ENCODE results near the gene POLR2J.

Gene POLR2J

DNA sequence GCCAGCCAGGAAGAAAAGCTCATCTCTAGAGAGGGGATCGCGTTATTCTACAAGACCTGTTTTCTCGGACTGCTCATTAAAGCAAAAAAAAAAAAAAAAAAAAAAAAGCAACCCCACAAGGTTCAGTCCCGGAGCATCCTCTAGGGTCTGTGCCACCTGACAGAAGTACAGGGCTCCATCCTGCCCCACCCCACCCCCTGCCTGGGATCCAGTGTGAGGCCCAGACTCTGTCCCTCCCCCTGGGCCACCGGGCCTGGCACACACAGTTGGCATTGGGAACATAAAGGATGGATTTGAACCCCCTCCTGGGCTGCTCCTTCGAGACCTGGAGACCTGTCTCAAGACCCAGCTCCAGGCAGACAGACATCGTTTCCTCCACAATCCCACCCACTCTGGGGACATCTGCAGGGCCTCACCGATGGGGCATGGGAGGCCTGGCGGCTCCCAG lies 44.7 kb downstream of the POLR2J start:
- peak overlapping the region; percentile 91 for H3K4me3 ChIP-seq (ENCODE audit: low read depth, low read length)
- no peak overlapping the region for H3K14ac ChIP-seq (ENCODE audit: low read length)
- H2AFZ ChIP-seq (ENCODE audit: insufficient read depth, low read length, poor library complexity), result peak overlapping the region; percentile 69
- no peak overlapping the region for H2BK12ac ChIP-seq (ENCODE audit: low read length)
- H4K8ac ChIP-seq (ENCODE audit: low read depth, low read length), result no peak overlapping the region
- H4K91ac ChIP-seq (ENCODE audit: low read depth, low read length), result peak overlapping the region; percentile 82
- peak overlapping the region; percentile 57 for H3K4me2 ChIP-seq (ENCODE audit: low read length)
- H3K4me1 ChIP-seq (ENCODE audit: control insufficient read depth in 1 of 2, insufficient read depth in 2 of 2, low read length in 2 of 2), result peaks cover 12 to 19% of the 10 kb centered on the region in 2 experiments
- no peak overlapping the region for H3K23ac ChIP-seq (ENCODE audit: low read length)
- peaks cover 6% of the 10 kb centered on the region for H3K79me2 ChIP-seq (ENCODE audit: control insufficient read depth, insufficient read depth, low read length, poor library complexity)
- H3K9ac ChIP-seq (ENCODE audit: low read length), result peak overlapping the region; percentile 86
- peaks cover 8% of the 10 kb centered on the region for H3K79me1 ChIP-seq (ENCODE audit: low read length)
- H2BK5ac ChIP-seq (ENCODE audit: low read depth, low read length, poor library complexity), result no peak overlapping the region
- H3K27me3 ChIP-seq (ENCODE audit: insufficient read depth, low read length), result no peaks in the 10 kb centered on the region
- H3K27ac ChIP-seq (ENCODE audit: low read depth, low read length), result no peak overlapping the region
- H4K12ac ChIP-seq (ENCODE audit: low read depth, low read length), result peak overlapping the region; percentile 71
- no peak overlapping the region for H3K4ac ChIP-seq (ENCODE audit: low read depth, low read length)
- H3K9me3 ChIP-seq (ENCODE audit: insufficient read depth, low read depth, low read length), result peaks cover 3% of the 10 kb centered on the region
- no peak for DNase-seq
- H3K36me3 ChIP-seq (ENCODE audit: control insufficient read depth in 1 of 2, insufficient read depth in 2 of 2, low read length in 2 of 2), result peaks cover 11 to 13% of the 10 kb centered on the region in 2 experiments
- WGBS (ENCODE audit: extremely low coverage, insufficient coverage, insufficient read length), result no CpG with 5 or more reads among the region's 9 CpGs
- H2BK120ac ChIP-seq (ENCODE audit: insufficient read depth, low read length, poor library complexity), result no peak overlapping the region
- H3K18ac ChIP-seq (ENCODE audit: low read length), result no peak overlapping the region
- H2AK5ac ChIP-seq (ENCODE audit: low read length), result no peak overlapping the region

DNA sequence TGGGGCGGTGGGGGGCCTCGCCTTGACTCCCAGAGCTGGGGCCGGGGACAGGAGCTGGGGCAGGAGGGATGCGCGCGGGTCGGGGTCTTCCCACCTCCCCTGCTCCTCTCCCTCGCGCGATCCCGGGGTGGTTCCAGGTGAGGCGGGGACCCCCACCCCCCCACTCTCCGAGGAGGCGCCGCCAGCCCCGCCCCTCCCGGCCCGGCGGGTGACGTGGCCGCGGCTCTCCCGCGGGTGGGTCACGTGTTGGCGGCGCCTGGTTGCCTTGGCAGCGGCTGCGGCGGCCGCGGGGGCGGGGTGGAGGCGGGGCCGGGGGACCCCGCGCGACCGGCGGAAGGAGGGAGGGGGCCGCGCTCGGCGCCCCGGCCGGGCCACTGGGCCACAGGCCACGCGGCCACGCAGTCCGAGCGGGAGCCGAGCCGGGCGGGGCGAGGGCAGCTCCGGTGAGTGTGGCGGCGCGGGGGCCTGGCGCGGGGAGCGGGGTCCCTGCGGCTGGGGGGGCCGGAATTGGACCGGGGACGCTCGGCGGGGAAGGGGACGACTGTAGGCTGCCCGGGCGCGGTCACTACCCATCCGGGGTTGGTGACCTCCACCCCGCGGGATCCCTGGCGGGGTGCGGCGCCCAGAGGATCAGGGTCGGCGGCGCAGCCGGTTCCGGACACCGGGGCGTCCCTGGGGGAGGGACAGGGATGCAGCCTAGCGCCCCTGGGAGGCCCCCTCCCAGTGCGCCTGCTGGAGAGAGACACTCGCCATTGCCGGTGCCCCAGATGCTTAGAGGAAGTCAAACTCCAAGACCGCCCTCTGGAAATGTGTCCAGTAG lies 45.3 kb downstream of the POLR2J start, which contains the start of gene ORAI2:
TSS of gene ORAI2 (plus strand) at position 357 of the 820 bp plus-strand sequence. CDS start 5,382 bp downstream, outside the sequence.
- H2BK120ac ChIP-seq (ENCODE audit: insufficient read depth, low read length, poor library complexity), result peak within 1 kb of the TSS; percentile 79
- H3K79me1 ChIP-seq (ENCODE audit: low read length), result peaks cover 8% of the 10 kb centered on the region
- H3K9me3 ChIP-seq (ENCODE audit: insufficient read depth, low read depth, low read length), result no peaks in the 10 kb centered on the region
- H4K8ac ChIP-seq (ENCODE audit: low read depth, low read length), result peak within 1 kb of the TSS; percentile 86
- peak within 1 kb of the TSS; percentile 86 for H3K4ac ChIP-seq (ENCODE audit: low read depth, low read length)
- peak within 1 kb of the TSS; percentile 82 for H2AFZ ChIP-seq (ENCODE audit: insufficient read depth, low read length, poor library complexity)
- peak within 1 kb of the TSS; percentile 57 for H3K4me2 ChIP-seq (ENCODE audit: low read length)
- peaks cover 6 to 9% of the 10 kb centered on the region in 2 experiments for H3K36me3 ChIP-seq (ENCODE audit: control insufficient read depth in 1 of 2, insufficient read depth in 2 of 2, low read length in 2 of 2)
- peak; percentile 38 to 69 for DNase-seq
- peak within 1 kb of the TSS; percentile 86 for H2BK12ac ChIP-seq (ENCODE audit: low read length)
- H3K23ac ChIP-seq (ENCODE audit: low read length), result no peak within 1 kb of the TSS
- peaks cover 6% of the 10 kb centered on the region for H3K79me2 ChIP-seq (ENCODE audit: control insufficient read depth, insufficient read depth, low read length, poor library complexity)
- H3K4me1 ChIP-seq (ENCODE audit: control insufficient read depth in 1 of 2, insufficient read depth in 2 of 2, low read length in 2 of 2), result peaks cover 12 to 19% of the 10 kb centered on the region in 2 experiments
- H3K18ac ChIP-seq (ENCODE audit: low read length), result peak within 1 kb of the TSS; percentile 90
- H4K12ac ChIP-seq (ENCODE audit: low read depth, low read length), result peak within 1 kb of the TSS; percentile 94
- no peaks in the 10 kb centered on the region for H3K27me3 ChIP-seq (ENCODE audit: insufficient read depth, low read length)
- H3K4me3 ChIP-seq (ENCODE audit: low read depth, low read length), result peak within 1 kb of the TSS; percentile 91
- peak within 1 kb of the TSS; percentile 58 for H2BK5ac ChIP-seq (ENCODE audit: low read depth, low read length, poor library complexity)
- no CpG with 5 or more reads among the region's 90 CpGs for WGBS (ENCODE audit: extremely low coverage, insufficient coverage, insufficient read length)
- peak within 1 kb of the TSS; percentile 86 for H3K9ac ChIP-seq (ENCODE audit: low read length)
- H2AK5ac ChIP-seq (ENCODE audit: low read length), result peak within 1 kb of the TSS; percentile 73
- peak within 1 kb of the TSS; percentile 43 for H3K27ac ChIP-seq (ENCODE audit: low read depth, low read length)
- peak within 1 kb of the TSS; percentile 88 for H3K14ac ChIP-seq (ENCODE audit: low read length)
- peak within 1 kb of the TSS; percentile 97 for H4K91ac ChIP-seq (ENCODE audit: low read depth, low read length)

DNA sequence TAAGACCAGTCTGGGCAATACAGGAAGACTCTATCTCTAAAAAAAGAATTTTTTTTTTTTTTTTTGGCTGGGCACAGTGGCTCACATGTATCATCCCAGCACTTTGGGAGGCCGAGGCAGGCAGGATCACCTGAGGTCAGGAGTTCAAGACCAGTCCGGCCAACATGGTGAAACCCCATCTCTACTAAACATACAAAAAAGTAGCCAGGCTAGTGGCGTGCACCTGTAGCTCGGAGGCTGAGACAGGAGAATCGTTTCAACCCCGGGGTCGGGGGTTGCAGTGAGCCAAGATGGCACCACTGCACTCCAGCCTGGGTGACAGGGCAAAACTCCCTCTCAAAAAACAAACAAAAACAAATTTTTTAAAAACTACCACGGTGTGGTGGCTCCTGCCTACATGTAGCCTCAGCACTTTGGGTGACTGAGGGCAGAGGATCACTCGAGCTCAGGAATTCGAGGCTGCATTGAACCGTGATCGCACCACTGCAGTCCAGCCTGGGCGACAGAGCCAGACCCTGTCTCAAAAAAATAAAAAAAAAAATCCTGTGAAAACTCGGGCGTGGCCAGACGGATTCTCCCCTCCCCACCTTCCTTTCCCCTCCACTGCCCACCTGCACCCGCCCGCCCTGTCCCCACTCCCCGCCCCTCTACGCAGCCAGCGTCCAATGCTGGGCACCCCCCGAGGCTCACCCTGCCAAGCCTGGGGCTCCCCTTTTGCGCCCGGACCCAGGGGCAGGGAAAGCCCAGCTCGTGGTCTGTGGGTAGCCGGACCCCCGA lies 46.1 kb downstream of the POLR2J start:
- no peaks in the 10 kb centered on the region for H3K9me3 ChIP-seq (ENCODE audit: insufficient read depth, low read depth, low read length)
- no CpG with 5 or more reads among the region's 27 CpGs for WGBS (ENCODE audit: extremely low coverage, insufficient coverage, insufficient read length)
- H2AK5ac ChIP-seq (ENCODE audit: low read length), result peak overlapping the region; percentile 73
- H2BK12ac ChIP-seq (ENCODE audit: low read length), result peak overlapping the region; percentile 32
- H3K27me3 ChIP-seq (ENCODE audit: insufficient read depth, low read length), result no peaks in the 10 kb centered on the region
- peak overlapping the region; percentile 82 for H2AFZ ChIP-seq (ENCODE audit: insufficient read depth, low read length, poor library complexity)
- H3K4me2 ChIP-seq (ENCODE audit: low read length), result peak overlapping the region; percentile 57
- H3K14ac ChIP-seq (ENCODE audit: low read length), result peak overlapping the region; percentile 88
- peaks cover 8% of the 10 kb centered on the region for H3K79me1 ChIP-seq (ENCODE audit: low read length)
- H3K4ac ChIP-seq (ENCODE audit: low read depth, low read length), result peak overlapping the region; percentile 38
- peaks cover 8 to 13% of the 10 kb centered on the region in 2 experiments for H3K36me3 ChIP-seq (ENCODE audit: control insufficient read depth in 1 of 2, insufficient read depth in 2 of 2, low read length in 2 of 2)
- H3K9ac ChIP-seq (ENCODE audit: low read length), result no peak overlapping the region
- H3K27ac ChIP-seq (ENCODE audit: low read depth, low read length), result peak overlapping the region; percentile 43
- no peak overlapping the region for H3K23ac ChIP-seq (ENCODE audit: low read length)
- H4K8ac ChIP-seq (ENCODE audit: low read depth, low read length), result peak overlapping the region; percentile 86
- peaks cover 12 to 19% of the 10 kb centered on the region in 2 experiments for H3K4me1 ChIP-seq (ENCODE audit: control insufficient read depth in 1 of 2, insufficient read depth in 2 of 2, low read length in 2 of 2)
- peak overlapping the region; percentile 79 for H2BK120ac ChIP-seq (ENCODE audit: insufficient read depth, low read length, poor library complexity)
- H3K79me2 ChIP-seq (ENCODE audit: control insufficient read depth, insufficient read depth, low read length, poor library complexity), result peaks cover 6% of the 10 kb centered on the region
- DNase-seq, result peak in 1 of 2 donors; percentile 42
- H4K91ac ChIP-seq (ENCODE audit: low read depth, low read length), result peak overlapping the region; percentile 97
- H4K12ac ChIP-seq (ENCODE audit: low read depth, low read length), result peak overlapping the region; percentile 94
- peak overlapping the region; percentile 62 for H3K4me3 ChIP-seq (ENCODE audit: low read depth, low read length)
- peak overlapping the region; percentile 58 for H2BK5ac ChIP-seq (ENCODE audit: low read depth, low read length, poor library complexity)
- H3K18ac ChIP-seq (ENCODE audit: low read length), result peak overlapping the region; percentile 82

DNA sequence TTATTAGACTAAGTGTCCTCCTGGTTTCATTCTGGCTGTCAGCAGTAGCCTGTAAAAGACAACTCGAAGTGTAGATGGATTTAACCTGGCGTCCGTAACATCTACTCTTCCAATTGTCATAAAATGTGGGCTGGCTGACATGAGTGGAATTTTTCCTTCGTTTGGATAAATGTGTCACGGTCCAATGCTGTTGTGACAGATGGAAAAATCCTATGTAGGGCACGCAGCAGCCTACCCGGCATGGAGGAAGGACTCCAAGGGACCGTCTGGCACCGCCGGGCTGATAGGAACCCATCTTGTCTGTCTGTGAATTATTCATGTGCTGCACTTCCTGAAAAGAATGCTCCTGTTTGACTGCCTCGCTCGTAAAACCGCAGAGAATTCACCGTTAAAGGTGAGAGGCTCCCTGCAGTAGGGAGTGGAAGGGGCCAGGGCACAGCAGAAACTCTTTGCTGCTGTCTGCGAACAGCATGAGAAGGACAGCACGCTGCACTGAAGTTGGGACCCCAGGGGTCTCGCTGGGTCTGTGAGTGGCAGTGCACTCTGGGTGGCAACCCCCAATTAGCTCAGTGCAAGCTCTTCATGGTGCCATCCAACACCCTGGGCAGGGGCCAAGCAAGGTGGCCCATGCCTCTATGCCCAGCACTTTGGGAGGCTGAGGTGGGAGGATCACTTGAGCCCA lies 47.0 kb downstream of the POLR2J start:
- Histone ChIP-seq H3K27me3 (ENCODE audit: insufficient read depth, low read length) (no peaks in the 10 kb centered on the region), H2BK5ac (ENCODE audit: low read depth, low read length, poor library complexity) (no peak overlapping the region)
- no CpG with 5 or more reads among the region's 17 CpGs for WGBS (ENCODE audit: extremely low coverage, insufficient coverage, insufficient read length)

More for the DNA sequence above, 47.0 kb downstream of the POLR2J start:
- H2AFZ ChIP-seq (ENCODE audit: insufficient read depth, low read length, poor library complexity), result no peak overlapping the region
- peaks cover 13 to 17% of the 10 kb centered on the region in 2 experiments for H3K36me3 ChIP-seq (ENCODE audit: control insufficient read depth in 1 of 2, insufficient read depth in 2 of 2, low read length in 2 of 2)
- H3K4me1 ChIP-seq (ENCODE audit: control insufficient read depth in 1 of 2, insufficient read depth in 2 of 2, low read length in 2 of 2), result peaks cover 12 to 19% of the 10 kb centered on the region in 2 experiments
- H3K9me3 ChIP-seq (ENCODE audit: insufficient read depth, low read depth, low read length), result no peaks in the 10 kb centered on the region
- H4K8ac ChIP-seq (ENCODE audit: low read depth, low read length), result no peak overlapping the region
- no peak overlapping the region for H3K4me3 ChIP-seq (ENCODE audit: low read depth, low read length)
- no peak overlapping the region for H3K14ac ChIP-seq (ENCODE audit: low read length)
- H2AK5ac ChIP-seq (ENCODE audit: low read length), result peak overlapping the region; percentile 17
- H2BK12ac ChIP-seq (ENCODE audit: low read length), result no peak overlapping the region
- no peak overlapping the region for H3K4me2 ChIP-seq (ENCODE audit: low read length)
- no peak overlapping the region for H4K12ac ChIP-seq (ENCODE audit: low read depth, low read length)
- no peak overlapping the region for H3K4ac ChIP-seq (ENCODE audit: low read depth, low read length)
- no peak overlapping the region for H4K91ac ChIP-seq (ENCODE audit: low read depth, low read length)
- no peak overlapping the region for H3K18ac ChIP-seq (ENCODE audit: low read length)
- peak overlapping the region; percentile 52 for H3K27ac ChIP-seq (ENCODE audit: low read depth, low read length)
- no peak overlapping the region for H3K23ac ChIP-seq (ENCODE audit: low read length)
- DNase-seq, result peak; percentile 33 to 48
- H3K79me1 ChIP-seq (ENCODE audit: low read length), result peaks cover 8% of the 10 kb centered on the region
- no peak overlapping the region for H3K9ac ChIP-seq (ENCODE audit: low read length)
- H2BK120ac ChIP-seq (ENCODE audit: insufficient read depth, low read length, poor library complexity), result no peak overlapping the region
- peaks cover 6% of the 10 kb centered on the region for H3K79me2 ChIP-seq (ENCODE audit: control insufficient read depth, insufficient read depth, low read length, poor library complexity)
